NOMO-1 (cell line): ENCODE measurements around the gene OLFM1.
"Not testable (repeated sequence)": the region's sequence is repeated elsewhere in the genome, so short reads cannot be mapped to it uniquely, and the experiment has no call there.

Source experiments
- DNase-seq, 2 experiments: peaks; one replicate each; lab custom pipeline; 2025; ENCODE audit not compliant: unreplicated experiment in 2 of 2; lab: John Stamatoyannopoulos, UW

The OLFM1 gene

DNA sequence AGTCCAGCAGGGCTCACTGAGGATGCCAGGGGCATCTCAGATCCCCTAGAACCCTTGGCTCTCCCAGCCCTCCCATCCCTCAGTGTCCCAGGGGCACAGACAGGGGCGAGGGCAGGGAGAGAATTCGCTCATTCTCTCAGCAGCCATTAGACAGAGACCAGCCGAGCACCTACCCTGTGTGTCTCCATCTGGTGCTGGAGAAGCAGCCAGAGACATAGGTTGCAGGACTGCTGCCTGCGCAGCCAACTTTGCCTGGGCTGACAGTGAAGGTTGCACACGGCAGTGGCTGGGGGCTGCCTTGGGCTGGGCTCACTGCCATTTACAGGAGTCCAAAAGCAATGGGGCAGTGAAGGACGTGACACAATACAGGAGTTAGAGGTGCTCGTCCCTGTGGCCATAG is 60.9 kb downstream of the OLFM1 start:
- no peak for DNase-seq

DNA sequence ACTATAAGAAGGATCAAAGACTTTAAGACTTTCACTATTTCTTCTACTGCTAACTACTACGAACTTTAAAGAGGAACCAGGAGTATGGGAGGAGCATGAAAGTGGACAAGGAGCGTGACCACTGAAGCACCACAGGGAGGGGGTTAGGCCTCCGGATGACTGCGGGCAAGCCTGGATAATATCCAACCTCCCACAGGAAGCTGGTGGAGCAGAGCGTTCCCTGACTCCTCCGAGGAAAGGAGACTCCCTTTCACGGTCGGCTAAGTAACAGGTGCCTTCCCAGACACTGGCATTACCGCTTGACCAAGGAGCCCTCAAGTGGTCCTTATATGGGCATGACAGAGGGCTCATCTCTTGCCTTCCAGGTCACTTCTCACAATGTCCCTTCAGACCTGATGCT is 62.4 kb downstream of the OLFM1 start:
- DNase-seq = not testable (repeated sequence)

DNA sequence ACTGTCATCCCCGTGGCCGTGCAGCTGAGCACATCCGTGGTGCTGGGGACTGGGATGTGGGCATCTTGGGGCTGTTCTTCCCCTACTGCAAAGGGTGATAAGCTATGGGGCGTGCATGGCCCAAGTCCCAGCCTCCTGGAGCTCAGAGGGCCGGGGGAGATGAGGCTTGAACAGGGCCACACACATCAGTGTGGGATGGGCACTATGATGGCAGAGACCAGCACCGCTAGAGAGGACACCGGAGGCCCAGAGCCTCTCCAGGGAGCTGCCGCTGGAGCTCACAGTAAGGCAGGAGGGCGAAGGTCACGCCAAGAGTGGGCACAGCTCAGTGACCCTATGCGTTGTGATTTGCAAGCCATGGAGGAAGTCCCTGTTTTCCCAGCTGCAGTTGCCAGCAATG is 63.5 kb downstream of the OLFM1 start:
- DNase-seq = no peak

DNA sequence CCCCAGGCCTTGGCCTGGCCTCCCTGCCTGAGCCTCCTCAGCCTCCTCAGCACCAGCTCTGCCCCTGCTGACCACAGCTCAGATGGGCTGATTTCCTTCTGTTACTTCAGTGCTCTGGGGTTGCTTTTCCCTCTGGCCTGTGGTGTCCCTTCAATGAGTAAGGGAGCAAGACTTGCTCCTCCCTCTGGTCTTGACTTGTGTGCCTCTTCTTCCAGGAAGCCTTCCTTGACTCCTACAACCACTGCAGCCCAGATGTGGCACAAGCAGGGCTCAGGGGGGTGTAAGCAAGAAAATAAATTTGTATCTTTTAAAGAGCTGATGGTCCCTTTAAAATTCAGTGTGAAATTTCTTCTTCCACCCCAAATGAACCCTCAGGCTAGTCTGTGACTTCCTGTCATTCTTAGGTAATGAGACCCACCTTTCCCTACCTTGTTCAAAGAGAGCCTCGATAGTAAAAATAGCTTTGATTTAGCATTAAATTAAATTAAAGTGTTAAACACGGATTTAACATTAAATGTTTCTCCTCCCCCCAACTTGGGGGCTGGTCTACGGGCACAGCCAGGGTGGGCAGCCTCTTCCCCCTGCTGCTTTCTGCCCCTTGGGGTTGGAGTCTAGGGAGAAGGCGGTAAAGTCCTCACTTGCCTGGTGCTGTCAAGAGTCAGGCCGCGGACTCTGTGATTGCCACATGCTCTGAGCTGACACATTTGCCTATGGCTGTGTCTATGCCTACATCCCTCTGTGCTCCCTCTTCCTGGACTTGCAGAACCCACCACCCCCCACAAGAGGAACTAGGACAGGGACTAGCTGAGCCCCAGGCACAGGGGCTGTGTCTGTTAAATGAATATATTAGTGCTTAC is 64.5 kb downstream of the OLFM1 start:
- no peak for DNase-seq

DNA sequence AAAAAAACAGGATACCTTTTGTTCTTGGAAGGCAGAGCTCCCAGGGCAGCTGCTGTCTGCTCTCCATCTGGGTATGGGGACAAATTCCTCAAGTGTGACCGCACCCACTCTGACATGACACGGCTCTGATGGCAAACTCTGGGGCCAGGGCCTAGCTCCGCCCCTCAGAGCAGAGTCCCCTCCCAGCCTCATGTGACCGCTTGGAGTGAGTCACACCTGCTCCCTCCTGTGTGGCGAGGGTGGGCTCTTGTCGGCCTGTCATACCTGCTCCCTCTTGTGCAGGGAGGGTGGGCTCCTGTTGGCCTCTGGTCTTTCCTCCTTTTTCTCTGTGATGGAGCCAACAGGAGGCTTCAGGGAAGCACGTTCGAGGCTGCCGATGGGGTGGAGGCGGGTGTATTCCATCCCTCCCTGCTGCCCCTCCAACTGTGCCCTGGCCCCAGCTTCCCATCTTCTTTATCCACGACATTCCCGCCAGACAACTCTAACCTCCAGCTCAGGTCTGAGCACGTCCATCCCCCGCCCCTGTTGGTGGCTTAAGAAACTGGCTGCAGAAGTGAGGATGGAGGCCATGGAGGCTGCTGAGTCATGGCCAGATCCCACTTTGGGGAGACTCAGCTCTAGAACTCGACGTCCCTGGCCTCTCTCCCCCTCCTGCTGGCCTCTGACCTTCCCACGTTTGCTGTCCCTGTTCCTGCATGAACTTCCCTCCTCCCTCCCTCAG is 65.3 kb downstream of the OLFM1 start:
- no peak for DNase-seq

DNA sequence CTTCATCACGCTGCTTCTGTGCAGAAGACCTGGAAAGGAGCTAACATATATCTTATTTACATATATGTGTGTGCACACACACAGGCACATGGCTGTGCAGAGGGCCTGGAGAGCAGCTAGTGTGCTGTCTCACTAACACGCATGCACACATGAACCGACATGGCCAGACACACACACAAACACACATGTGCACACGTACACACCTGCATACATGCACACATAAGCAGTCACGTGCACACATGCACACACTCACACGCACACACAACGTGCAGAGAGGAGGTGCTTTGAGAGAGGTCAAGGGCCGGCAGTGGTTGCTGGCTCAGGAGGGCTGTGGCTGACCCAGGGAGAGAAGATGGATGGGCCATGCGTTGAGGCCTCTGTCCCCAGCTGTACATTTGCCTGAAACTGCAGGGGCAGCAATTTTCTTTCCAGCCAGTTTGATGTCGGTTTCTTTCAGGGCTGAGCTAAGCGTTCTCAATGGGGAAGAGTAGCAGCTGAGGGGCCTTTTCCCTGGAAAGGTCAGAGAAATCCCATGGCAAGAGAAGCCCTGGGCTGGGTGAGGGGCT is 66.7 kb downstream of the OLFM1 start:
- DNase-seq = no peak

DNA sequence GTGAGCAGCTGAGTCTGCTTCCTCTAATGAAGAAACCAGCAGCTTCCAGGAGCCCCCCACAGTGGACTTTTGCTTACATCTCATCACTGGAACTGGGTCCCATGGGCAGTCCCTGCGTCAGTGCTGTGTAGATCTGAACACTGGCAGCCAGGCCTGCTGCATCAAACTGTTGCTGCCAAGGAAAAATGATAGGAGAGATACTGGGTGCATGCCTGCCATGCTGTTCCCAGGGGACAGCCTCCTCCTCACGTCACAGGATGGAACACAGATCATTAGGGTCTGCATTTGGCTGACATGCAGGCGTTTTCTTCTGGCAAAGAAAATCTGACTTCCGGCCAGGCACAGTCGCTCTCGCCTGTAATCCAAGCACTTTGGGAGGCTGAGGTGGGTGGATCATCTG is 67.9 kb downstream of the OLFM1 start:
- no peak for DNase-seq

DNA sequence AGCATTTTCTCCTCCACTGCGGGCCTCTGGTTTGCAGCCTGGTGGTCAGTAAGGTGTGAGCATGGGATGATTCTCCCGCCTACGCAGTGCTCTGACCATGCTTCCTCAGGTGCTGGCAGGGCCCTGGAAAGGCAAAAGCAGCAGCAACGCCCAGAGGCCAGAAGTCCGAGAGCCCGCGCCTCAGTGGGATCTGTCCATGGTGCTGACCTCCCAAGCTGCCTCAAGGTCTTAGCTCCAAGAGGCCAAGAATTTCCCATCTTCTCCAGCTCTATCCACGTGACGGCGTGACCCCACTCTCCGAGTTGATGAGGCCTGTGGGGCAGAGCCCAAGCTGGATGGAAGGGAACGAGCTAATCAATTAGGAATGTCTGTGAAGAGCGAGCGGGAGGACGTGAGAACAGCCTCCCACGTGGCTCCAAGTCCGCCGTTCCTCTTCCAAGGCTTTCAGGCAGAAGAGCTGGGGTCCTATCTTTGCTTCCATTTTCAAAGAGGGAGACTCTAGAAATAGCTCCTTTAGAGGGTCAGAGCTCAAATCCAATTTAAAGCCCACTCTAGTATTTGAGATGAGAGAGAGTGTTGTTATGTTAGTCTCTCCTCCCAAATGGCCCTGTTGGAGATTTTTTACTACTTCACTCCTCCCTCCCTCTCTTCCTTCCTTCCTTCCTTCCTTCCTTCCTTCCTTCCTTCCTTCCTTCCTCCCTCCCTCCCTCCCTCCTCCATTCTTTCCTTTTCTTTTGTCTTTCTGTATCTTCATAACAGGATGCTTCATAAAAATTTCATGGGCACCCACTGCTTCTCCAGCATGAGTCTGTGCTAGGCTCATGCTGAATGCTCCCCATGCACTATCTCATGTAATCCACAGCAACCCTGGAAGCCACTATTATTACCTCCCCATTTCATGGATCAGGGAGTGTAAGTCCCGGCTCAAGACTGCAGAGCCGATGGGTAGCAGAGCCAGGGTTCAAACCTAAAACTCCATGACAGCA is 69.3 kb downstream of the OLFM1 start:
- DNase-seq = peak; percentile 1 to 4

DNA sequence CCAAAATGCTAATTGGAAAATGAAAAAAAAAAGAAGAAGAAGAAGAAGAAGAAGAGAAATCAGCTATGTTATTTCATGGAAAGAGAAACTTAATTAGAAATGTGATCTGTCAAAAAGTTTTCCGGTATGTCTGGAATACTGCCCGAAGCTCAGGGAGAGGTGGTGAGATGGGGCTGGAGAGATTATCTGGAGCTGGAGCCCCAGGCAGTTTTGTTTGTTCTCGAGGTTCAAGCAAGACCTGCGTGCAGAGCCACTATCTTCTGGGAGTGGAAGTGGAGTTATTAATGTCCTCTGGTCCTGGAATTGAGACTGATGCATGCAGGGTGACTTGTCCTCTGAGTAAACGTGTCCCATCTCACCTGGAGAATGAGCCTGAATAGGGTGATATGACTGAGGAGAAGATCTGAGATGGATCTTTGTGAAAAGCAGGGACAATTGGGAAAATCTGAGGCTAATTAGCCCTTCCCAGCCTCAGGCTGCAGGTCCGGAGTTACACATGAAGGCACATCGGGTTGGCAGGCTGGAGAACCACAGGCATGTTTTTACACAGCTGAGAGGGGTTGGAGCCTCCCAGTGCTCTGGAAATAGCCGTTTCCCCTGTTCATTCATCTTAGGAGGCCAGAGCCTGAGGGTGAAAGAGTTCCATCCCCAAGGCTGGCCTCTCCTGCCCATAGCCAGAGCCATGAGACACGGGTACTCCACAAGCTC is 70.5 kb downstream of the OLFM1 start:
- DNase-seq = no peak

DNA sequence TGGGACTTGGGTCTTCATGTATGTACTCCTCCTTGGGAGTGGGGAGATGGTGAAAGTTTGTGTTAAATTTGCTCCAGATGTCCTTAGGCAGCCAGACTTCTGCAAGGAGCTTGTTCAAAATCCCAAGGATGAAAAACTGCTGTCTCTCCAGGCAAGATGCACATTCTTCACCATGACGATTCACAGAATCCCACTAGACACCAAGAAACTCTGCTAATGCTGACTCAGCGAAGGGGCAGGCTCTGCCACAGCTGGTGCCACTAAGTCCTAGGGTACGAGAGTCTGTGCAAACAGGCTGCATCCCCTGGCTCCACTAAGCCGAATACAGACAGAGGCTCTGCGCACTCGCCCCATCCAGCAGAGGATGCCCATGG is 71.1 kb downstream of the OLFM1 start:
- no peak for DNase-seq

DNA sequence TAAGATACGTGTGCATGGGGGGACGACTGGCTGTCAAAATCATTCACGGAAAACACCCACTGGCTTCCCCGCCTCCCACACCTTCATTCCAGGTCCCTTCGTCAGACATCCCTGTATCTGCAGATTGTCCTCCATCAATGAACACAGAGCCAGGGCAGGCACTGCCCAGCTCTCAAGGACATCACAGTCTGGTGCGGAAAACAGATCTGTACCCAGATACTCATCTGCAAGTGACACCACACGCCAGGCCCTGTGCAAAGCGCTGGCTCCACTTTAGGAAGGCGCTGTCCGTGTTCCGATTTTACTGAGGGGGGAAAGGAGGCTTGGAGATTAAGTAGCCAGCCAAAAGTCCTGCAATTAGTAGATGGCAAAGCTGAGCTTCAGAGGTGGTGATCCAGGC is 72.3 kb downstream of the OLFM1 start:
- no peak for DNase-seq

DNA sequence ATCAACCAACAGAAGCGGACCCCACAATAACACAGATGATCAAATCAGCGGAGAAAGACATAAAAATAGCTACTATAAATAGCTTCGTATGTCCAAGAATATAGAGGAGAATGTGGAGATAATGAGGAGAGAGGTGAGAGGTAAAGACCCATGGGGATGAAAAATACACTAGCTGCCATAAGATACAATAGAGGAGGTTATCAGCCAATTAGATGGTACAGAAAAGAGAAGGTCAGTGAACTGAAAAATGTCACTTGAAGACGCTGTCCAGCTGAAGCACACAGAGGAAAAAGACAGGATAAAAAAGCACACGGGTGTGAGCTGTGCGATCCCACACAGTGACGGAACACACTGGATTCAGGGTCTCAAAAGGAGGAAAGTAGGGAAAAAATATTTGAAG is 73.4 kb downstream of the OLFM1 start:
- DNase-seq = no peak

DNA sequence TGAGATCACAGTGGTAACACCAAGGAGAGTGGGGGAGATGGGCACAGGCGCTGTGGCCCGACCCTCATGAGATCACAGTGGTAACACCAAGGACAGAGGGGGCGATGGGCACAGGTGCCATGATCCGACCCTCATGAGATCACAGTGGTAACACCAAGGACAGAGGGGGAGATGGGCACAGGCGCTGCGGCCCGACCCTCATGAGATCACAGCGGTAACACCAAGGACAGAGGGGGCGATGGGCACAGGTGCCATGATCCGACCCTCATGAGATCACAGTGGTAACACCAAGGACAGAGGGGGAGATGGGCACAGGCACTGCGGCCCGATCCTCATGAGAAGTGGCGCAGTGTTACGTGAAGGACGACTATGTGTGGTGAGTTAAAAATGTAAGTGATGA is 75.1 kb downstream of the OLFM1 start:
- not testable (repeated sequence) for DNase-seq

DNA sequence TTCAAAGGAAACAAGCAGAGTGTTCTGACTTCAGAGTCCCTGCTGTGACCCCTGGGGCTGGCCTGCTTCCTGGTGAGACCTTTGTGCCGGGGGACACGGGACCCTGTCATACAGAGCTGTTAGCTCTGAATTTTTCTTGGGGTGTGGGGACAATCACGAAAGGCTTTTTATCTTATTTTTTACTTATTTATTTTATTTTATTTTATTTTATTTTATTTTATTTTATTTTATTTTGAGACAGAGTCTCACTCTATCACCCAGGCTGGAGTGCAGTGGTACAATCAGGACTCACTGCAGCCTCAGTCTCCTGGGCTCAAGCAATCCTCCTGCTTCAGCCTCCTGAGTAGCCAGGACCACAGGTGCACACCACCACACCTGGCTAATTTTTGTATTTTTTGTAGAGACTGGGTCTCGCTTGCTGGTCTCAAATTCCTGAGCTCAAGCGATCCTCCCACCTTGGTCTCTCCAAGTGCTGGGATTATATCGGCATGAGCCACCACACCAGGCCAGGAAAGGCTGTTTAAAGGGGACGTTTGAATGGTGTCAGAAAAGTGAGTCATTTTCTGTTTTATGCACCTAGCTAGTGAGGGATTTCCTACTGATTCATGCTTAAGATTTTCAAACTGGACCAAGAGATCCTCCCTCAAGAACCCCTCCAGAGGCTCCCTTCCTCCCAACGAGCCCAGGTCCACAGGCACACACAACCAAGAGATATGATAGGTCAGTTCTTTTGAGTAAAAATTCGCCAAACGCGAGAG is 75.7 kb downstream of the OLFM1 start:
- no peak for DNase-seq

DNA sequence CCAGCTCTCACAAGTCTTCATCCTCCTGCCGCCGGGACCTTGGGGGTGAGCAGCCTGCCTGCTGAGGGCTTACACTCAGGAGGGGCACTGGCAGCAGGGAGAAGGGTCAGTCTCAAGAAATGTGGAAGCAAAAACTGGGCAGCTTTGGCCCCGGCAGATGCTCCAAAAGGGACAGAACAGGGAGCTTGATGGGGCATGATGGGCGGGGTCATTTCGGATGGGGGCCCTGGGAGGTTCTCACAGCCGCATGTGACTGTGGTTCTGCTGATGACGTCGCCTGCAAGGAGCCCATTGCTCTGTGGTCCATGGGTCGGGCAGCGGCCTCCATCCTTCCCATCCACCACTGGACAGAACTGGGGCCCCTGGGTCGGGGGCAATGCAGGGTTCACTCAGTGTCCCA is 76.6 kb downstream of the OLFM1 start:
- DNase-seq = no peak

DNA sequence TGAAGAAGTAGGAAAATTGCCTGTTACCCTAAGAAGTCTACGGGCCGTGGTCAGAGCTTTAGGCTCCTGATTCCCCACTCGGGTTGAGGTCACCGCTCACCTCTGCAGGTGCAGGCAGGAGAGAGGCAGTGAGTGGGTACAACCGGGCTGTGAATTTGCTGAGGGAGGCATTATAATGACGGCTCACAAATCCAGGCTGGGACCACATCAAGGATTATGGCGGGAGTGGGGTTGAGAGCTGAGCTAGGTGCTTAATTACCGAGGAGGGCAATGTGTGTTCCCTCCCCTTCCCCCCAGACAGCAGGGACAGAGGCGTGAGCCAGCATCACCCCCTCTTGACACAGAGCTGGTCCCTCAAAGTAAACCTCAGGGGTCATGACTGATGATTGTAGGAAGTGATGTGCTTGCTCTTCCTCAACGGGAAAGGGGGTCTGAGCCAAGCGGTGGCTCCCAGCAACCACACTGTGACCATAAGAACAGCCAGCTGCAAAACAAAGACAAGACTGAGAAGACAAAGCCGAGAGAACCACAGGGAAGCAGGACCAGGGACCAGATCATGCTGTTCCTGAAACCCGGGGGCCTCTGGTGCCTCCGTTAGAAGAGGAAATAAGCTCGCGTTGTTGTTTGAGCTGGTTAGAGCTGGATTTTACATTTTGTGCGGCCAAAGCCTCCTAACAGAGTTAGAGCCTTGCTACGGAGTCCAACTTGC is 77.7 kb downstream of the OLFM1 start:
- no peak for DNase-seq

DNA sequence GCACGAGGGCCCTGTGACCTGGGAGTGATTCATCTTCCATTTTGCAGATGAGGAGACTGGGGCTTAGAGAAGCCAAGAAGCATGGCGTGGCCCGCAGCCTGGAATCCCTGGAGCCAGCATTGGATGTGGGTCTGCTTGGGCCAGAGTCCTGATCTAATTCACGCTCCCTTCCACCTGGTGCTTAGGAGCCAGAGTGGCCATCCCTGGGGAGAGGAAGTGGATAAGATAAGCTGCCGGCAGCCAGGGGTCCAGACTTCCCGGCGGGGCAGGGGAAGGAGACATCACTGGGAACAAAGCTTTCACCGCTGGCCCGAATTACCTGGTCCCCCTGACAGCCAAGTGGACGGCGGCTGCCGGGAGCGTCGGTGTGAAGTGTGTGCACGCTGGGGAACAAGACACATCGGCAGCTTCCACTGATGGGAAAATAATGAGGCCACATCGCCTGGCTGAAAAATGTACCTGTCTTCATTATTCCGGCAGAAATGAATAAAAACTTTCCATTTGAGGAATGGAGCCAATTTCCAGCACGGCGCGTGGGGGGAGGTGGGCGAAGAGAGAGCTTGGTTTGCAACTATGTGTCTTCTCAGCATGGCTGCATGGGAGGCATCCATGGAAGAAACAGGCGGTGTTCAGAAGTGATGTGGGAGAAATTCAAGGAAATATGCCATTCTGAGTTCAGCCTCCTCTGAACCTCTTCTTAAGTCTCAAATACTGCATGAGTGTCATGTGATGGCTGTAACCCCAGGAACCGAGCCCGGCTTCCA is 78.5 kb downstream of the OLFM1 start:
- DNase-seq = no peak

DNA sequence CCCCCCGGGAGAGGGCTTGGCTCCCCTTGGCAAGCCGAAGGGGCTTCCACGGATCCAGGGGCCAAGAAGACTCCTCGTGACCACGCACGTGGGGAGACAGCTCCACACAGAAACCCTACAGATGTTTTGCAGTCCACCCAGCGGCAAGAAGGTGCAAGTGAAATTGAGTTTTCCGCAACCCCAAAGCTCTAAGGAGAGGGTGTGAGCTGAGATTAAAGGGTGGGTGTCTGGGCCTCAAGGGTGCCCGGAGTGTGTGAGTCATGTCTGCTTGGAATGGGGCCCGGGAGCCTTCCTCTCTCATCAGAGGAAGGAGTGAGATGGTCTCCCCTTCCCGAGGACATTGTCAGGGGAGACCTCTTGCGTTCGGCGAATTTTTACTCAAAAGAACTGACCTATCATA is 79.1 kb downstream of the OLFM1 start:
- no peak for DNase-seq
